CMK (cell line): ENCODE data around the gene AOX1.
"Not testable (repeated sequence)": the region's sequence is repeated elsewhere in the genome, so short reads cannot be mapped to it uniquely, and the experiment has no call there.

Experiments used
- DNase-seq: peaks from one replicate; pipeline ENCODE4 v3.0.0-alpha.2; 2010; ENCODE audit warnings: low read depth

Gene AOX1

GRCh38 chr2:200628461-200628860, 42.6 kb downstream of the AOX1 start:
- DNase-seq, result not testable (repeated sequence)

- no peak for DNase-seq
Measured at GRCh38 chr2:200631287-200631686, 45.5 kb downstream of the AOX1 start.

GRCh38 chr2:200634231-200634964, 48.6 kb downstream of the AOX1 start:
- DNase-seq, result no peak

DNA sequence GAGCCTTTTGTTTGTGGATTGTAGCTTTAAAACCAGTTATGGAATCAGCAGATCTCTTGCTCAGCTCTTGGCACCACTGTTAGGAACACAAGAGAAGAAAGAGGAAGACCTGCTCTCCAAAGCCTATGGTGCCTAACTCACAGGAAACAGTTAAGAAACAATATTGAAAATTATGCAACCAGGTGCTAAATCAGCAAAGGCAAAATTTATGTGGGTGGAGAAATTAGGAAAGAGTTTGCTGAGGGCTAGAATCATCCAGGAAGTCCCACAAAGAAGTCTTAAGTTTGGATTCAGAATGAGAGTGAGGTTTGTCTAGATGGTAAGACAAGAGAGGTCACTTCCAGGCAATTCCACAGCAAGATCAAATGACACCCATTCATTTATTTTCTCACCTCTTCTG, 49.4 kb downstream of the AOX1 start:
- no peak for DNase-seq

GRCh38 chr2:200637901-200638300, 52.1 kb downstream of the AOX1 start:
- DNase-seq, result no peak

GRCh38 chr2:200640176-200640575, 54.4 kb downstream of the AOX1 start:
- DNase-seq, result no peak

GRCh38 chr2:200640901-200641300, 55.1 kb downstream of the AOX1 start:
- no peak for DNase-seq

DNA sequence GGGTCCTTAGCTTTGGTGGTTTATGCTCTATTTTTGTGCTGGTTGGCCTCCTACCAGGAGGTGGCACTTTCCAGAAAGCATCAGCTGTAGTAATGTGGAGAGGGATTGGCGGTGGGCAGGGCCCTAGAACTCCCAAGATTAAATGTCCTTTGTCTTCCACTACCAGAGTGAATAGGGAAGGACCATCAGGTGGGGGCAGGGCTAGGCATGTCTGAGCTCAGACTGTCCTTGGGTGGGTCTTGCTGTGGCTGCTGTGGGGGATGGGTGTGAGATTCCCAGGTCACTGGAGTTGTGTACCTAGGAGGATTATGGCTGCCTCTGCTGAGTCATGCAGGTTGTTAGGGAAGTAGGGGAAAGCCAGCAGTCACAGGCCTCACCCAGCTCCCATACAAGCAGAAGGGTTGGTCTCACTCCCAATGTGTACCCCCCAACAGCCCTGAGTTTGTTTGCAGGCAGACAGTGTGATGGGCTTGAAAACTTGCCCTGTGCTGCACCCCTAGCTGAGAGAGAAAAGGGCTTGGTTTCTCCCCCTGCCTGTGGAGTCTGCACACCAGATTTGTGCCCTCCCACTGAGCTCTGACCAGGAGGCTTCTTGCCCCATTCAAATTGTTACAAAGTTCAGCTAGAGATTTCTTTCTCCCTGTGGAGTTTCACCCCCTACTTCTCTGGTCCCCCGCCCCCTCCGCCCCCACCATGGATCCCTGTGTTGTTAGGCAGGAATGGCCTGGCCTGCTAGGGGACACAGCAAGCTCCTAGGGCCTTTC, 62.9 kb downstream of the AOX1 start:
- DNase-seq, result not testable (repeated sequence)

DNA sequence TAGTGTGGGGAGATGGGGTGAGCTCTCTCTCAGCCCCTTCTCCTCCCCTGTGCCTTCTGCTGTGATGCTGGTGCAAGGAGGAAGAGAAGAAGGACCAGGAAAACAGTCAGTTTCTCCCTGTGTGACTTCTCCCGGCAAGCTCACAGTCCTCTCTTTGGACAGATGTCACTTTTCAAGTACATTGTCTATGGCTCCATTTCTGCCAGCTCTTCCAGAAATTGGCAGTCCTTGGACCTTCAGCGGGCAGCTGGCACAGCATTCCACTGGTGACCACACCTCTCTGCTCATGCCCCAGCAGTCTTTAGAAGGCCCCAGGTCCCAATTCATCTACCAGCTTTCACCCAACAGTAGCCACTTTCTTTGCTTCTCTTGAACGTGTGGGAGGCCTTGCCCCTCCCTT, 63.9 kb downstream of the AOX1 start:
- DNase-seq, result no peak

DNA sequence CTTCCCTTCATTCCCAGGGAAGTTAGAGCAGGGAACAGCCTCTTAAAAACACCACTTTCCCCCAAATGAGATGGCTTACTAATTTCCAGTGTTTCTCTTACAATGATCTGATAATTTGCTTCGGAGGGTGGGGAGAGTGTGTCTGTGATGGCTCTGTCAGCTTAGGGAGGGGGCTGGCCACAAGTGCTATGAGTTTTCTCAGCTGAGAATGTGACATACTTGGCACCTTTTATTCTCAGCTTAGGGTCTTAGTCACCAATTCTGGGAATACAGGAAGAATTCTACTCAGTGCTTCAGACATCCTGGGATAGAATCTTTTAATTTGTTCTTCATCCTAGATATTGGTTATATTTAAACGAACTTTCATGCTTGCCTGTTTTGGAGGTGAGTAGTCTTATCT, 64.4 kb downstream of the AOX1 start:
- no peak for DNase-seq

GRCh38 chr2:200652158-200652557, 66.3 kb downstream of the AOX1 start:
- DNase-seq, result no peak

DNA sequence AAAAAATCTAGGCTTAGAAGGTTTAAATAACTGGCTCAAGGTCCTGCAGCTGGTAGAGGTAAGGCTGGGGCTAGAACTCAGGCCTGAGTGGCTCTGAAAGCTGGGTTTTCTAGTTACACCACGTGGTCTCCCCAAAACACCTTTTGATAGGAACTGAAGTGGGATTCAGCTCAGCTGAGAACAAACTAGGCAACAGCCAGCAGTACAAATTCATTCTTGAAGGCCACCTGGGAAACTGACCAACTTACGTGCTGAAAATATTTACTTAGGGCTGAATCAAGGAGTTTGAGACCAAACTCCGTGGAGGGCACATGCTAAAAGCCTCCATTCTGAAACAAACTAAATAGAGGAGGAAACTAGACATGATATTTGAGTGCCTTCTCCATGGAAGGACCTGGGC, 67.2 kb downstream of the AOX1 start:
- DNase-seq, result no peak

GRCh38 chr2:200654823-200655222, 69.0 kb downstream of the AOX1 start:
- DNase-seq, result no peak

GRCh38 chr2:200655918-200656580, 70.2 kb downstream of the AOX1 start:
- no peak for DNase-seq

DNA sequence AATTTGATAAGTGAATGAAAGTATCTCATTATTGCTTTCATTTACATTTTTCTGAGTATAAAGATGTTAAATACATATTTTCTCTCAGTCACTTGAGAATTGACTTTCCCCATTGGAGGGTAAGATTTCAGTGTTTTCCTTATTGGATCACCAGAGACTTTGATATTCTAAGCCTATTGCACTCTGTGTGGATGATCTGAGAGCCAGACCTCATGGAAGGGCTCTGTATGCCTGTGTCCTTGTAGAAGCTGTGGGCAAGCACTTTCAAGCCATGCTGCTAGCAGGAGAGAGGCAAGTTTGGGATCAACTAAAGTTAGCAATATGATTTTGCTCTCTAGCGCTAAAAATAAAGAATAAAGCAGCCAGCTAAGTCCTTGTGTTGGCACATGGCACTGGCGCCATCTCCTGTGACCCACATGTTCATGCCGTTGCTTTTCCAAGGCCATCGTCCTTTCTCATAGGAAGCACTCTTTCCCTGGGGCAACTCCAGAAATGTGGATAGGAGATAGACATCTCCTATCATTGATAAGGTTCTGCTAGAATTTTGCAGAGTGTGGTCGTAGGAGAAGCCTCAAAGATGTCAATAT, 72.6 kb downstream of the AOX1 start:
- no peak for DNase-seq

GRCh38 chr2:200659410-200659809, 73.6 kb downstream of the AOX1 start:
- no peak for DNase-seq

- DNase-seq, result no peak
Measured at GRCh38 chr2:200661477-200661876, 75.7 kb downstream of the AOX1 start.

- no peak for DNase-seq
Measured at GRCh38 chr2:200662727-200663126, 76.9 kb downstream of the AOX1 start.

DNA sequence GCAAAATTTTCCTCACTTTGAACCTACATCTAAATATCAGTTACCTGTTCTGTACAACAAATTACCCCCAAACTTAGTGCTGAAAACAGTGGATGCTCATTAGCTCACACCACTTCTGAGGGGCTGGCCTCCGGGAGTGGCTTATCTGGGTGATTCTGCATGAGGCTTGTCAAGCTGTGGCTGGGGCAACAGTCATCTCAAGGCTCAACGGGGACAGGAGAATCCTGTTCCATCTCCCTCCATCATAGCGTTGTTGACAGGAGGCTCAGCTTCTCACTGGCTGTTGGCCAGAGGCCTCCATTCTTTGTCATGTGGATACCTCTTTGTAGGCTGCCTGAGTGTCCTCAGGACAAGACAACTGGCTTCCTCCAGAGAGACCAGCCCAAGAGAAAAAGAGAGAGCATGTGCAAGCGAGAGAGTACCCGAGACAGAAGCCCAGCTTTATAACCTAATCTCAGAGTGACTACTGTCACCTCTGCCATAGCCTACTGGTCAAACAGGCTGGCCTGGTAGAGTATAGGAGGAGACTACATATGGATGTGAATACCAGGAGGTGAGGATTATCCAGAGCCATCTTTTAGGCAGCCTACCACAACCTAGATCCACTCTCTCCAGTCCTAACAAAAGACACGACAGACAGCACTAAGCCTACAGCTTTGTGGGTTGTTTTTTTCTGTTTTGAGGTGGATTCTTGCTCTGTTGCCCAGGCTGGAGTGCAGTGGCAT, 79.1 kb downstream of the AOX1 start:
- no peak for DNase-seq

- no peak for DNase-seq
Measured at GRCh38 chr2:200665626-200666453, 80.0 kb downstream of the AOX1 start.

- peak; percentile 7 for DNase-seq
Measured at GRCh38 chr2:200667413-200667812, 81.6 kb downstream of the AOX1 start.
